SK-N-SH treated with all-trans-retinoic acid at 6 μM for 48 hours (cell line): ENCODE results near the gene EGFLAM.
A peak's percentile ranks its signal among the peaks of the same experiment; 100 is the strongest.

ENCODE experiments used
- ATAC-seq: fragments of 200-7000 bp; cut with Tn5 transposase; 3 replicates; pipeline ENCODE4 v1.9.1; 2020; ENCODE audit warnings: mild to moderate bottlenecking, moderate library complexity
- ARNTL ChIP-seq: fragments of 450-650 bp; formaldehyde crosslinking; IDR thresholded peaks from 2 replicates; pipeline ENCODE4 v1.5.0; 2020; ENCODE audit warnings: low read depth, mild to moderate bottlenecking, moderate library complexity, borderline replicate concordance
- CSRNP3 ChIP-seq: fragments of 250-450 bp; sonication (Bioruptor Pico); IDR thresholded peaks from 2 replicates; pipeline ENCODE4 v1.5.1; 2021; ENCODE audit warnings: mild to moderate bottlenecking, moderate library complexity
- ESRRG ChIP-seq: fragments of 250-450 bp; sonication (Bioruptor Pico); IDR thresholded peaks from 2 replicates; pipeline ENCODE4 v1.6.1; 2021; ENCODE audit warnings: mild to moderate bottlenecking
- GLIS3 ChIP-seq: fragments of 250-450 bp; sonication (Bioruptor Pico); IDR thresholded peaks from 2 replicates; pipeline ENCODE4 v1.5.0; 2020; ENCODE audit warnings: mild to moderate bottlenecking, moderate library complexity
- ISL1 ChIP-seq: fragments of 250-450 bp; sonication (Bioruptor Pico); IDR thresholded peaks from 2 replicates; pipeline ENCODE4 v2.1.2; 2022; ENCODE audit warnings: mild to moderate bottlenecking, moderate library complexity
- OSR1 ChIP-seq: fragments of 250-450 bp; sonication (Bioruptor Pico); IDR thresholded peaks from 2 replicates; pipeline ENCODE4 v1.8.0; 2022; ENCODE audit warnings: moderate library complexity, mild to moderate bottlenecking, inconsistent platforms
- PATZ1 ChIP-seq: fragments of 250-450 bp; sonication (Bioruptor Pico); IDR thresholded peaks from 2 replicates; pipeline ENCODE4 v1.8.0; 2020; ENCODE audit warnings: mild to moderate bottlenecking, moderate library complexity, borderline replicate concordance
- POU6F1 ChIP-seq: fragments of 250-450 bp; sonication (Bioruptor Pico); IDR thresholded peaks from 2 replicates; pipeline ENCODE4 v1.8.0; 2021; ENCODE audit warnings: low read depth, mild to moderate bottlenecking, moderate library complexity, borderline replicate concordance
- TCF4 ChIP-seq: fragments of 250-450 bp; sonication (Bioruptor Pico); IDR thresholded peaks from 2 replicates; pipeline ENCODE4 v1.8.0; 2021; ENCODE audit warnings: mild to moderate bottlenecking, moderate library complexity, borderline replicate concordance
- TSHZ2 ChIP-seq: fragments of 250-450 bp; sonication (Bioruptor Pico); IDR thresholded peaks from 2 replicates; pipeline ENCODE4 v1.5.0; 2020; ENCODE audit warnings: mild to moderate bottlenecking, moderate library complexity
- ZC3H10 ChIP-seq: fragments of 250-450 bp; sonication (Bioruptor Pico); IDR thresholded peaks from 2 replicates; pipeline ENCODE4 v1.5.1; 2021; ENCODE audit warnings: mild to moderate bottlenecking, moderate library complexity
- ZFP3 ChIP-seq: fragments of 250-450 bp; sonication (Bioruptor Pico); IDR thresholded peaks from 2 replicates; pipeline ENCODE4 v1.5.0; 2020; ENCODE audit warnings: mild to moderate bottlenecking, moderate library complexity
- ZNF565 ChIP-seq: fragments of 450-650 bp; formaldehyde crosslinking; conservative IDR thresholded peaks from 2 replicates; pipeline ENCODE4 v1.5.0; 2020; ENCODE audit warnings: low read depth, mild to moderate bottlenecking, moderate library complexity
- ZNF70 ChIP-seq: fragments of 450-650 bp; formaldehyde crosslinking; IDR thresholded peaks from 2 replicates; pipeline ENCODE4 v1.5.0; 2020; ENCODE audit warnings: mild to moderate bottlenecking, moderate library complexity
- ZNF8 ChIP-seq: fragments of 450-650 bp; formaldehyde crosslinking; IDR thresholded peaks from 2 replicates; pipeline ENCODE4 v1.5.0; 2020; ENCODE audit warnings: mild to moderate bottlenecking, moderate library complexity
- TF ChIP-seq, protein P1 (sequence below): fragments of 250-450 bp; sonication (Bioruptor Pico); IDR thresholded peaks from 2 replicates; pipeline ENCODE4 v1.5.1; 2020; ENCODE audit warnings: low read depth, mild to moderate bottlenecking, moderate library complexity

The EGFLAM gene

GRCh38 chr5:38456657-38457399 is 198.5 kb downstream of the EGFLAM start:
- peak; percentile 78 for ATAC-seq
- TF ChIP-seq ESRRG (CRISPR knock-in tag), result no peak
- 0 out of 2 replicates have a peak, but pooled peaks have one; percentile 23 for TF ChIP-seq PATZ1 (CRISPR knock-in tag)
- TF ChIP-seq ARNTL (CRISPR knock-in tag), result no peak
- TF ChIP-seq CSRNP3 (CRISPR knock-in tag), result 0 out of 2 replicates have a peak, but pooled peaks have one; percentile 64
- TF ChIP-seq ZC3H10, result peak; percentile 68
- TF ChIP-seq ISL1 (CRISPR knock-in tag), result peak; percentile 90
- peak; percentile 55; the same call in 1 of the 2 replicates for TF ChIP-seq TCF4 (CRISPR knock-in tag)
- peak; percentile 57; the same call in 1 of the 2 replicates for TF ChIP-seq TSHZ2
- TF ChIP-seq ZNF8, result peak; percentile 9; the same call in 1 of the 2 replicates
- 0 out of 2 replicates have a peak, but pooled peaks have one; percentile 72 for TF ChIP-seq POU6F1

DNA sequence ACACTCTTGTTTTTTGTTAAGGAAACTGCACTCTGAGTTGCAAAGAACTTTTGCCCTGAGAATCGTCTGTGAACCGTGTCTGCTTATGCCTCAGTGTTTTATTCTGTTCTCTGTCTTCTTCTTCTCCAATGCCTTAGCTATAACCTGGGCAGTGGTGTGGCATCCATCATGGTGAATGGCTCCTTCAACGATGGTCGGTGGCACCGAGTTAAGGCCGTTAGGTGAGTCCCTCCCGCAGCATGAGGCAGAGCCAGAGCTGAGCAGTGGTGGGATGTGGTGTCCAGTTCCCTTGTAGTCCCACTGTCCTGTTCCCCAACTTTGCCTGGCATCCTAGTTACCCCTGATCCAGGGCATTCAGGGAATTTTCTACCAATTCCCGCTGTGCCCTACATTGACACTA is 199.8 kb downstream of the EGFLAM start:
- TF ChIP-seq TSHZ2, result no peak
- TF ChIP-seq ZNF70, result no peak
- TF ChIP-seq GLIS3 (CRISPR knock-in tag), result no peak
- TF ChIP-seq ZNF565 (CRISPR knock-in tag), result no peak
- TF ChIP-seq CSRNP3 (CRISPR knock-in tag), result no peak
- TF ChIP-seq, protein P1, sequence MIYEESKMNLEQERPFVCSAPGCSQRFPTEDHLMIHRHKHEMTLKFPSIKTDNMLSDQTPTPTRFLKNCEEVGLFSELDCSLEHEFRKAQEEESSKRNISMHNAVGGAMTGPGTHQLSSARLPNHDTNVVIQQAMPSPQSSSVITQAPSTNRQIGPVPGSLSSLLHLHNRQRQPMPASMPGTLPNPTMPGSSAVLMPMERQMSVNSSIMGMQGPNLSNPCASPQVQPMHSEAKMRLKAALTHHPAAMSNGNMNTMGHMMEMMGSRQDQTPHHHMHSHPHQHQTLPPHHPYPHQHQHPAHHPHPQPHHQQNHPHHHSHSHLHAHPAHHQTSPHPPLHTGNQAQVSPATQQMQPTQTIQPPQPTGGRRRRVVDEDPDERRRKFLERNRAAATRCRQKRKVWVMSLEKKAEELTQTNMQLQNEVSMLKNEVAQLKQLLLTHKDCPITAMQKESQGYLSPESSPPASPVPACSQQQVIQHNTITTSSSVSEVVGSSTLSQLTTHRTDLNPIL (CRISPR knock-in tag), result no peak
- TF ChIP-seq OSR1 (CRISPR knock-in tag), result no peak
- no peak for TF ChIP-seq ISL1 (CRISPR knock-in tag)
- no peak for TF ChIP-seq ZFP3 (CRISPR knock-in tag)
- TF ChIP-seq PATZ1 (CRISPR knock-in tag), result no peak
- no peak for ATAC-seq
